Measurements from ENCODE around the gene CATSPERB. TPM values are rescaled to one million over a fixed set of nuclear protein-coding genes. Genes with fewer than 3 reads are reported as not detected.
"Not testable (repeated sequence)": the region's sequence is repeated elsewhere in the genome, so short reads cannot be mapped to it uniquely, and the experiment has no call there.

The CATSPERB gene
- 0.36 TPM for total RNA-seq

- intact Hi-C loops (cut with DNase I), result no loop called here
- DNase-seq (ENCODE audit: low spot score), result no peak
- no peak for ATAC-seq
Measured at GRCh38 chr14:91731986-91732385, at the start of gene CATSPERB. Gene CATSPERB (minus strand): TSS chr14:91732086. CDS start chr14:91729479, 2,607 bp downstream.

- intact Hi-C loops (cut with DNase I), result no loop called here
- DNase-seq (ENCODE audit: low spot score), result no peak
Measured at GRCh38 chr14:91780452-91780851, 48.6 kb upstream of the CATSPERB start.

GRCh38 chr14:91778217-91778616, 46.3 kb upstream of the CATSPERB start:
- no peak for DNase-seq (ENCODE audit: low spot score)
- ATAC-seq, result no peak
- intact Hi-C loops (cut with DNase I), result no loop called here

More at GRCh38 chr14:91780452-91780851, 48.6 kb upstream of the CATSPERB start:
- no peak for ATAC-seq

- ATAC-seq (no peak), DNase-seq (ENCODE audit: low spot score) (no peak)
- intact Hi-C loops (cut with DNase I), result no loop called here
Measured at GRCh38 chr14:91774140-91775096, 42.5 kb upstream of the CATSPERB start.

GRCh38 chr14:91770185-91770584, 38.3 kb upstream of the CATSPERB start:
- intact Hi-C loops (cut with DNase I), result no loop called here
- ATAC-seq, result no peak

GRCh38 chr14:91755570-91756295, 23.8 kb upstream of the CATSPERB start:
- no peak for DNase-seq (ENCODE audit: low spot score)
- intact Hi-C loops (cut with DNase I), result no loop called here
- ATAC-seq, result no peak

More at GRCh38 chr14:91770185-91770584, 38.3 kb upstream of the CATSPERB start:
- DNase-seq (ENCODE audit: low spot score), result no peak

- ATAC-seq, result no peak
- intact Hi-C loops (cut with DNase I), result no loop called here
Measured at GRCh38 chr14:91754819-91755218, 22.9 kb upstream of the CATSPERB start.

GRCh38 chr14:91754185-91754584, 22.3 kb upstream of the CATSPERB start:
- intact Hi-C loops (cut with DNase I), result no loop called here
- no peak for ATAC-seq
- no peak for DNase-seq (ENCODE audit: low spot score)

More at GRCh38 chr14:91754819-91755218, 22.9 kb upstream of the CATSPERB start:
- no peak for DNase-seq (ENCODE audit: low spot score)

GRCh38 chr14:91753501-91754128, 21.7 kb upstream of the CATSPERB start:
- DNase-seq (ENCODE audit: low spot score) (no peak), ATAC-seq (no peak)
- intact Hi-C loops (cut with DNase I), result no loop called here

GRCh38 chr14:91752961-91753360, 21.1 kb upstream of the CATSPERB start:
- DNase-seq (ENCODE audit: low spot score) (no peak), ATAC-seq (no peak)
- intact Hi-C loops (cut with DNase I), result no loop called here

GRCh38 chr14:91751719-91752118, 19.8 kb upstream of the CATSPERB start:
- intact Hi-C loops (cut with DNase I), result no loop called here
- ATAC-seq (no peak), DNase-seq (ENCODE audit: low spot score) (no peak)

GRCh38 chr14:91750634-91751198, 18.8 kb upstream of the CATSPERB start:
- DNase-seq (ENCODE audit: low spot score) (no peak), ATAC-seq (no peak)
- intact Hi-C loops (cut with DNase I), result no loop called here

GRCh38 chr14:91749868-91750267, 18.0 kb upstream of the CATSPERB start:
- intact Hi-C loops (cut with DNase I), result no loop called here
- DNase-seq (ENCODE audit: low spot score) (no peak), ATAC-seq (no peak)

GRCh38 chr14:91748049-91748448, 16.2 kb upstream of the CATSPERB start:
- intact Hi-C loops (cut with DNase I), result no loop called here
- DNase-seq (ENCODE audit: low spot score) (no peak), ATAC-seq (no peak)

- DNase-seq (ENCODE audit: low spot score), result no peak
- ATAC-seq, result no peak
- intact Hi-C loops (cut with DNase I), result no loop called here
Measured at GRCh38 chr14:91745344-91745743, 13.5 kb upstream of the CATSPERB start.

GRCh38 chr14:91744068-91744480, 12.2 kb upstream of the CATSPERB start:
- DNase-seq (ENCODE audit: low spot score), result no peak
- intact Hi-C loops (cut with DNase I), result no loop called here
- no peak for ATAC-seq

GRCh38 chr14:91743305-91743653, 11.4 kb upstream of the CATSPERB start:
- intact Hi-C loops (cut with DNase I), result no loop called here
- DNase-seq (ENCODE audit: low spot score), result no peak
- no peak for ATAC-seq

- ATAC-seq, result no peak
- DNase-seq (ENCODE audit: low spot score), result no peak
- intact Hi-C loops (cut with DNase I), result no loop called here
Measured at GRCh38 chr14:91742621-91743304, 10.9 kb upstream of the CATSPERB start.

GRCh38 chr14:91739867-91740266, 8.0 kb upstream of the CATSPERB start:
- ATAC-seq; intact Hi-C loops (cut with DNase I): not testable (repeated sequence)

More at GRCh38 chr14:91739867-91740266, 8.0 kb upstream of the CATSPERB start:
- not testable (repeated sequence) for DNase-seq (ENCODE audit: low spot score)
